ENCODE data around the gene INTS13.

- no peak for TF ChIP-seq REST (IDR thresholded peaks at IDR 0.05; ENCODE audit: insufficient read depth in 1 of 2, low read depth in 2 of 2, low read length in 2 of 2)
- no peak for TF ChIP-seq POLR2AphosphoS5 (IDR thresholded peaks at IDR 0.05; ENCODE audit: low read depth, low read length)
- no peak for TF ChIP-seq SIN3A (IDR thresholded peaks at IDR 0.05; ENCODE audit: borderline replicate concordance, insufficient read depth, low read length)
- no peak for TF ChIP-seq TAF1 (IDR thresholded peaks at IDR 0.05; ENCODE audit: borderline replicate concordance, insufficient read depth, low read length)
Measured at GRCh38 chr12:26978801-26979200, 41.0 kb upstream of the INTS13 start.
